Stimulated activated CD4-positive, alpha-beta T cell treated with anti-CD3 and anti-CD28 coated beads, Interleukin-1b, Interleukin-23, amount 100 ng/mL, for 4 hours (primary cell): ENCODE results near the gene ZBTB20.
"Not testable (repeated sequence)": the region's sequence is repeated elsewhere in the genome, so short reads cannot be mapped to it uniquely, and the experiment has no call there.

Source experiments
- DNase-seq, 2 donors: peaks; one replicate each; pipeline ENCODE4 v3.0.0-alpha.2; 2020; ENCODE audit warnings: low read depth in 2 of 2

ZBTB20 gene

DNA sequence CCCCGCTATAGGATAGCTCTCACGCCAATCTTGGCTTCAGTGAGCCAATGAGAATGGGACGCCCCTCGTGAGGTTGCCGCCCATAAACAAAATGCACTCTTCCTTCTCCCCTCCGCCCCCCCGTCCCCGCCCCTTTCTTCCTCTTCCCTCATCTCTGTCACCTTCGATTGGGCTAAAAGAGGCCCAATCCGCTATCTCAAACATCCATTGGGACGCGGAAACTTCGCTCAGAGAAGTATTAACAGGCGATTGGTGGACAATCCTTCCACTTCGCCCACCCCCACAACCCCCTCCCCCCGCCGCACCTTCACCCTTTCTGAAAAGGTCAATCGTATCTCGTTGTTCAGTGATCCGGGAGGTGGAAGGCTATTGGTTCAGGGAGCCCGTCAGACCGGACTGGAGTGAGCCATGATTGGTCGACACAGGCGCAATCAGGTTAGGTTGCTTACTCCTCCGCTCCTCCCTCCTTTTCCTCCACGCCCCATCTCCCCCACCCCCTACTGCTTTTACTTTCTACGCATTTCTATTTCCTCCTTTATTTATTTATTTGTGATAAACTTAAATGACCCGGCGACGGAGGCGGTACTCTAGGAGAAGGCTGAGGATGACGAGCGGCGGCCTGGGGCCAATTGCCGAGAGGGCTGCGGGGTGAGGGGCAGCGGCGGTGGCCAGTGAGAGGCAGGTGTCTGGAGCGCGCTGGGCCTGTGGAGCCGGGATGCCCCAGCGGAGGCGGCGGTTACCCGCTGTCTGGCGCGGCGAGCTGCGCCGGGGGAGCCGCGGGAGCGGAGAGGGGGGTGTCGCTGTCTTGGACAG lies 447 bp upstream of the ZBTB20 start:
- peak; percentile 84 to 96 for DNase-seq

- peak; percentile 4 to 14 for DNase-seq
Observed at GRCh38 chr3:115146032-115146417, 1.1 kb downstream of the ZBTB20 start.

DNA sequence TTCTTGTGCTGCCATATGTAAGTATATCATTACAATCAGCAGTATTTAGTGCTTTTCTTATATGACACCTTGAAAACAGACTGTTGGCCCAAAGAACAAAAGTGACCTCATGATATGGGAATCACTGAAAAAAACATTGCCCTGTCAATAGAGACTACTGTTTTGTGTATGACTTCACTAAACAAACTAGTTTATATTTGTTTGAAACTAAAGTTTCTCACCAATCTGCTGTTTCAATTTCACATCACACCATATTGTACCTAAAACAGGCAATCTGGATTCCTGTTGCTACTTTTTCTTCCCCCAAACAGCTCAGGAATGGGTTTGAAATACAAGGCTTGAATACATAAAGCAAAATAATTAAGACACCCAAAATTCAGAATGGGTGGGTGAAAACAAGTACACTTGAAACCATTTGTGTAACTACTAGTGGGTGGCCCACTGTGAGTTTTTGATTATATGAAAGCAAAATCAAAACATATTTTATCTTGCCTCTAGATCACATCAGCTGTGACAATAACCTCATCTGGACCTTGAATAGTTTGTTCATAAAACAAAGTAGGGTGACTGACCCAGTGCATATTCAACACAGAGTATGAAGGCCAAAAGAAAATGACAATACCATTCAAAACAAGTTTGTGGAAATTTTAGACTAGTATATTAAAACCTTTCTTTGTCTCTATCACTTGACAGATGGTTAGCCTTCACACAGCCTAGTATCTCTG lies 5.9 kb downstream of the ZBTB20 start:
- DNase-seq = no peak

GRCh38 chr3:115139072-115139471 lies 8.0 kb downstream of the ZBTB20 start:
- no peak for DNase-seq

DNA sequence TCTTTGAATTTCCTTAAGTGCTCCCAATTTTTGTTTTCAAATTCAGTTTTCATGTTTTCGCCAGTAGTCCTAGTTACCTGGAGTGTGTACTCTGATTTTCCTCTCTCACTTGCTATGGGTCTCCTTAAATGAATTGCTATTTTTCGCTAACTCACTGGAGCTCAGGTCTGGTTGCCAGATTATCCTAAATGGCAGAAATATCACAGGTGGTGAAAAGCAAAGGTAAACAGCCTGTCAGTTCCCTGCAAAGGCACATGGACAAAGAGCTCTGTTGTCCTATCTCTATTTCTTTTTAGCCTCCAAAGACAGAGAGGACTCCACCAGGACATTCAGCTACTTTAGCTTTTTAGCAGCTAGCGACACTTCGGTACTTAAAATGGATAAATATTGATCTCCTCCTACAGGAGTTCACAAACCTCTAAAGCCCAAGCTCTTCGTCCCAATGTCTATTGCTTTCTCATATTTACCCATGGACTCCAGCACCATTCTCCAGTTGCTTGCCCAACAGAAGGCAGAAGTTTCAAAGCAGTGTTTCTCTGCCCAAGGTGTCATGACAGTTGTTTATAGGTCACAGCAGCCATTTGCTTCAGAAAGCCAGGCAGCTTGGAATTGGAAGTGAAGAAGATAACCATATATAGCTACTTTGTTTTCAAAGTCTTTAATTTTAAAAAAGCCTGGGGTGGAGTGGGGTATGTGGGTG lies 12.3 kb downstream of the ZBTB20 start:
- DNase-seq = no peak

- no peak for DNase-seq
Observed at GRCh38 chr3:115127208-115127607, 19.9 kb downstream of the ZBTB20 start.

DNA sequence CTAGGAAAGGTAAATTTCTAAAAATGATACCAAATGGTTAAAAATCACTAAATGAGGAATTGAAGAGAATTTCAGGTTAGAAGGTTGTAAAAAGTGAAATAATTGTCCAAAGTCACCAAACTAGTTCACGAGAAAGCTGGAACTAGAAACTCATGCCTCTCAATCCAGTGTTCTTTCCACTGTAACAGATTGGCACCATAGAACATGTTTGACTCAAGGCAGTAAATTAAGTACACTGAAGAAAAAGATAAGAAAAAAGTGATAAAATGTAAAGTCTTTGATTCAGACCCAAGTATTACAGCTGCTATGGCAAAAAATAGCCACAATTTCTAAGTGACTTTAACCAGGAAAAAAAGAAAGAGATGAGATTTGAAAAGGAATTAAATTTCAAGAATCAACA lies 26.5 kb downstream of the ZBTB20 start:
- no peak for DNase-seq

DNA sequence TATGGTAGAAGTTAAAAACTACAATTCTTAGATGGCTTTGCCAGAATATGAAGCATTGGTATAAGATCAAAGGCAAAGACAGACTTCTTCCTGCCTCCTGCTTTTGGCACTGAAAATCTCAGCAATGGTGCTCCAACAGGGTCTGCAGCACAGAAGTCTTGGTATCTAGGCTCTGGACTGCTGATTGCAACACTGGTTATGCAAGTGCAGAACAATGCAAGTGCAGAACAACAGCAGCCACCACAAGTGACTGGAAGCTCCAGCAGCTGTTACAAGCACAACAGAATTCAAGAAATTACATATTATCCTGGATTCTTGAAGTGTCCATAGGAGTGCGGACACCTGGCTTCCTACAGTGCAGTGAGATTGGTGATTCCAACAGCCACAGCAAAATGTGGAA lies 33.7 kb downstream of the ZBTB20 start:
- DNase-seq = no peak

DNA sequence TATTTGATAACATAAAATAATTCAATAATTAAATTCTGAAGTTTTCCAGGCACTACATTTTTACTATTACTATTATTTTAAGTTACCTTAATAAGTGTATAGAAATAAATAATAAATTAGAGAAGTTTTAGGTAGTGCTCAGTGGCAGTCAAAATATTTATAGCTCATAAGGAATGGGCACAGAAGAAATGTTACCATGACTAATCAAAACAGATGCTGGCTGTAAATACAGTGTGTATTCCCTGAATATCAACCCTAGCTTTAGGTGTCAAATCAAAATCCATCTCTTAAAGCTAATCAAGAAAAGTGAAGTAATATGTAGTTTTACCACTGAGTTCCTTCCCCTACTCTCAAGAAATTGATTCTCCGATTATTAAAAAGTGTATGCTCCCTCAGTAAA lies 35.5 kb downstream of the ZBTB20 start:
- no peak for DNase-seq

- no peak for DNase-seq
Observed at GRCh38 chr3:115110830-115111229, 36.3 kb downstream of the ZBTB20 start.

- not testable (repeated sequence) for DNase-seq
Observed at GRCh38 chr3:115110066-115110465, 37.0 kb downstream of the ZBTB20 start.

DNA sequence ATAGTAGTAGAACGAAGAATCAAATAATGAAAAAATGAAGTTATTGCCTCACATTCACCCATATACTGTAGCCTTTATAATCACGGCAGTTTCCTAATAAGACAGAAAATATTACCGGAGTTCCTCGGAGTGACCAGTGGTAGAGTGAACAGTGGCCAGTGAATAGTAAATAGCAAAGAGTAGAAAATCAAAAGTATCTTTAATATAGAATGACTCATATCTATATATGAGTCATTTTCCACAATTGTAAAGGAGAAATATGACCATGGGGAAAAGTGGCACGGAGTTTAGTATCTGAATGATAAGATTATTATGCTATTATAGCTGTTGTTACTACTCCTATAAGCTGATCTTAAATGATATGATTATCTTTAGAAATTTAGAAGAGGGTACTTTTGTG lies 38.5 kb downstream of the ZBTB20 start:
- no peak for DNase-seq

DNA sequence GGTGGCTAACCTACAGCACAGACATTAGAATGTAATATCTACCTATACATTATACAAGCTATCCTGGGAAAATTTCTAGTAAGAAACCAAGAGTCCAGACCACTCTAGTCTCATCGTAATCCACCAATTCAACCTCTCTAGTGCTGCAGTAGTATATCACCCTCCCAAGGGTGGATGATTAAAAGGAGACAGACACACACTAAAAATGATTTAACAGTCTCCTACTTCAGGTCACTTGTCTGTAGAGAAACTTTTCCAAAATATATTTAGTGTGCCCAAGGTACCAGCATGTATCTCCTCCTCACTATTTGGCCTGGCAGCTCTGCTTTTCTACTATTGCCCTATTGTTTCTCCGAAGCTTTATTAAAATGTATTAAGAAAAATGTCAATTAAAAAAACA lies 45.0 kb downstream of the ZBTB20 start:
- no peak for DNase-seq

DNA sequence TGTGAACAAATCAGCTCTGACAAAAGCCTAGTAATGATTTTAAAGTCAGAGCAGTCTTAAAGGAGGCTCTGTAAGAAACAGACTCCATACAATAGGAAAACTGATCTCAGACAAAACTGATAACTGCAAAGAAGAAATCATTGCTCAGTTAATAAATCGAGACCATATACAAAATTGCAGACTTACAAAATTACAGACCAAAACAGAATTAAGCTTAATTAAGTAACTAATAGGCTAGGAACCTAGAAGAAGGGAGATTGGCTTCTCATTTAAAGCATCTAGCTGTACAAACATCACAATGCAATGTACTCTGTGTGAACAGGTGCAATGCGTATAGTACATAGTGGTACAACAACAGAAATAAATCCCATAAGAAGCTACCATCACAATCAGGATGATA lies 46.3 kb downstream of the ZBTB20 start:
- no peak for DNase-seq

GRCh38 chr3:115099986-115100571 lies 47.0 kb downstream of the ZBTB20 start:
- DNase-seq = no peak

- DNase-seq = no peak
Observed at GRCh38 chr3:115099134-115099985, 47.7 kb downstream of the ZBTB20 start.

GRCh38 chr3:115098354-115099073 lies 48.6 kb downstream of the ZBTB20 start:
- no peak for DNase-seq

DNA sequence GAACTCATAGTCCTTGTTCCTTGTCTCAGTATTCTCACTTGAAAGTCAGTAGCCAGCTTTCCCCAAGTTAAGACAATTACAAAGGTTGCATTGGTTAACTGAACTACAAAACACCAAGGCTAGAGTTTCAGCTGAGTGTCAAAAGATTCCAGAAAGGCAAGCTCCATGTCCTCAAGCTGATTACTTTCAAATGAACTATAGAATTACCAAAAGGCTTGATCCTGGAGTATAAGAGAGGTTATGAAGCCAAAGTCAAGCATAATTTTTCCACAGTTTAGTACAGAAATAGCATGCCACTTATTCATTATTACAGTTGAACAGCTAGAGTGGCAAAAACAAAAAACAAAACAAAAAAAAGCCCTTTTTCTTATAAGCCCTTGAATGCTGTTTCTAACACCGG lies 51.9 kb downstream of the ZBTB20 start:
- DNase-seq = no peak

GRCh38 chr3:115092220-115092791 lies 54.8 kb downstream of the ZBTB20 start:
- DNase-seq = peak; percentile 41 to 46

DNA sequence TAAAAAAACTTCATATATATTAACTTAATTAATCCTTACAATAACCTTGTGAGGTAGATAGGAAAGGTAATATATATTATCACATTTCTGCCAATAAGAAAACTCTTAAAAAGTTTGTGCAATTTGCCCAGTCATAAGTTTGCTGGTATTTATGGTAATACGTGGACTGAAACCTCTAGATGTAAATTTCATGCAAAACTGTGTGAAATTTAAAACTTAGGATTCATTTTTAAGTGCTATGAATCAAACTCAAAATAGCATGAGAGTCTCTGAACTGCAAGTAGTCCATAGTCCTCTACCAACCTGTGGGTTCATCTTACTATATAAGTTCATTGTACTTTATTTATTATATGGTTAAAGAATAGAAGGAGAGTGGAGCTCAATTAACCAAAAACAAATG lies 56.4 kb downstream of the ZBTB20 start:
- no peak for DNase-seq
